Loucy (cell line): ENCODE data around the gene EFCAB8.

ENCODE experiments used
- H2AFZ ChIP-seq: fragments of 200-600 bp; sonication (generic); 2 replicates; pipeline ENCODE4 v1.6.0; 2016; ENCODE audit warnings: antibody characterized with exemption, mild to moderate bottlenecking, low read length, moderate library complexity
- H3F3A ChIP-seq: fragments of 200-600 bp; 2 replicates; pipeline ENCODE4 v1.6.0; 2016; ENCODE audit warnings: antibody characterized with exemption, low read depth, mild to moderate bottlenecking
- H3K27me3 ChIP-seq: fragments of 200-600 bp; sonication (generic); 2 replicates; pipeline ENCODE4 v1.6.1; 2014; ENCODE audit warnings: low read length, mild to moderate bottlenecking; ENCODE audit not compliant: insufficient read depth, poor library complexity, severe bottlenecking
- H3K36me3 ChIP-seq: fragments of 200-600 bp; sonication (generic); 2 replicates; pipeline ENCODE4 v1.6.1; 2016; ENCODE audit warnings: low read length; ENCODE audit not compliant: insufficient read depth
- H3K4me1 ChIP-seq: fragments of 200-600 bp; sonication (generic); 2 replicates; pipeline ENCODE4 v1.5.1; 2014; ENCODE audit warnings: low read length, mild to moderate bottlenecking; ENCODE audit not compliant: insufficient read depth, poor library complexity, severe bottlenecking
- H3K4me2 ChIP-seq: fragments of 200-600 bp; sonication (generic); 2 replicates; pipeline ENCODE4 v1.6.0; 2014; ENCODE audit warnings: antibody characterized with exemption, low read length, low read depth, mild to moderate bottlenecking; ENCODE audit not compliant: poor library complexity, severe bottlenecking
- H3K4me3 ChIP-seq: fragments of 200-600 bp; sonication (generic); 2 replicates; pipeline ENCODE4 v1.5.1; 2014; ENCODE audit warnings: low read length, mild to moderate bottlenecking, mixed read lengths; ENCODE audit not compliant: poor library complexity, severe bottlenecking
- H3K79me2 ChIP-seq: fragments of 200-600 bp; sonication (generic); 2 replicates; pipeline ENCODE4 v1.6.1; 2014; ENCODE audit warnings: low read length; ENCODE audit not compliant: insufficient read depth
- H3K9ac ChIP-seq: fragments of 200-600 bp; sonication (generic); 2 replicates; pipeline ENCODE4 v1.6.0; 2014; ENCODE audit warnings: mild to moderate bottlenecking, low read depth, low read length, moderate library complexity; ENCODE audit not compliant: poor library complexity, severe bottlenecking
- H3K9me2 ChIP-seq: fragments of 200-600 bp; sonication (generic); replicated peaks from 2 replicates; pipeline ENCODE4 v1.6.1; 2016; ENCODE audit warnings: low read depth, low read length, mixed read lengths
- H3K9me3 ChIP-seq: fragments of 200-600 bp; sonication (generic); 2 replicates; pipeline ENCODE4 v1.6.1; 2014; ENCODE audit warnings: mild to moderate bottlenecking, antibody characterized with exemption, low read length, low read depth; ENCODE audit not compliant: insufficient read depth
- H4K20me1 ChIP-seq: fragments of 200-600 bp; sonication (generic); 2 replicates; pipeline ENCODE4 v1.6.0; 2014; ENCODE audit warnings: antibody characterized with exemption, low read length, mild to moderate bottlenecking; ENCODE audit not compliant: insufficient read depth, poor library complexity, severe bottlenecking
- EZH2phosphoT487 ChIP-seq: fragments of 200-600 bp; IDR thresholded peaks from 2 replicates; pipeline ENCODE4 v1.6.1; 2018; ENCODE audit warnings: antibody characterized with exemption, mild to moderate bottlenecking, moderate library complexity, borderline replicate concordance
- TF ChIP-seq, protein P1 (sequence below): fragments of 200-600 bp; sonication (generic); conservative IDR thresholded peaks from 2 replicates; pipeline ENCODE4 v1.5.1; 2014; ENCODE audit warnings: mild to moderate bottlenecking, antibody characterized with exemption, low read length

Gene EFCAB8

DNA sequence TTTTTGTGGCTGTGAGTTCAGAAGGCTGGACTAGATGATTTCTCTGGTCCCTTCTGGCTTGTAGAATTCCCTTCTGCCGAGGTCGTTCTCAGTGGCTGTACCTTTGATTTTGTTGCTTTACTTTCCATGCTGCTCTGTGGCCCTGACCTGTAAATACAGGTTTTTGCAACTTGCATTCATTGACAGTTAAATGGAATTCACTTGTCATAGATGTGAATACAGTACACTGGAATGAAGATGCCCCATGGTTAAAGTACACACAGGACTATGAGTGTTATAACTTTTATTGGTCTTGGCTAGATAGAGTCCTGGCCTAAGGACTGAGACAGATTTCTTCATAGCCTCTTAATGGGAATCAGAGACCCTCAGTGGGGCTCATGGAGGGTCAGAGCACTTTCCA is 12.9 kb upstream of the EFCAB8 start:
- peaks cover 83% of the 10 kb centered on the region for H3K36me3 ChIP-seq
- no peaks in the 10 kb centered on the region for H3K27me3 ChIP-seq
- no peaks in the 10 kb centered on the region for H3K9me3 ChIP-seq
- H3K9me2 ChIP-seq = no peaks in the 10 kb centered on the region
- H2AFZ ChIP-seq = no peak overlapping the region
- H3K79me2 ChIP-seq = peaks cover 39% of the 10 kb centered on the region; the same call in 1 of the 2 replicates
- H3K4me3 ChIP-seq = no peak overlapping the region
- H3F3A ChIP-seq = no peaks in the 10 kb centered on the region
- peaks cover 26% of the 10 kb centered on the region for H4K20me1 ChIP-seq
- no peaks in the 10 kb centered on the region for H3K4me1 ChIP-seq
- TF ChIP-seq EZH2phosphoT487 = no peak
- TF ChIP-seq, protein P1, sequence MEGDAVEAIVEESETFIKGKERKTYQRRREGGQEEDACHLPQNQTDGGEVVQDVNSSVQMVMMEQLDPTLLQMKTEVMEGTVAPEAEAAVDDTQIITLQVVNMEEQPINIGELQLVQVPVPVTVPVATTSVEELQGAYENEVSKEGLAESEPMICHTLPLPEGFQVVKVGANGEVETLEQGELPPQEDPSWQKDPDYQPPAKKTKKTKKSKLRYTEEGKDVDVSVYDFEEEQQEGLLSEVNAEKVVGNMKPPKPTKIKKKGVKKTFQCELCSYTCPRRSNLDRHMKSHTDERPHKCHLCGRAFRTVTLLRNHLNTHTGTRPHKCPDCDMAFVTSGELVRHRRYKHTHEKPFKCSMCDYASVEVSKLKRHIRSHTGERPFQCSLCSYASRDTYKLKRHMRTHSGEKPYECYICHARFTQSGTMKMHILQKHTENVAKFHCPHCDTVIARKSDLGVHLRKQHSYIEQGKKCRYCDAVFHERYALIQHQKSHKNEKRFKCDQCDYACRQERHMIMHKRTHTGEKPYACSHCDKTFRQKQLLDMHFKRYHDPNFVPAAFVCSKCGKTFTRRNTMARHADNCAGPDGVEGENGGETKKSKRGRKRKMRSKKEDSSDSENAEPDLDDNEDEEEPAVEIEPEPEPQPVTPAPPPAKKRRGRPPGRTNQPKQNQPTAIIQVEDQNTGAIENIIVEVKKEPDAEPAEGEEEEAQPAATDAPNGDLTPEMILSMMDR = no peak
- no peak overlapping the region for H3K9ac ChIP-seq
- no peak overlapping the region for H3K4me2 ChIP-seq

DNA sequence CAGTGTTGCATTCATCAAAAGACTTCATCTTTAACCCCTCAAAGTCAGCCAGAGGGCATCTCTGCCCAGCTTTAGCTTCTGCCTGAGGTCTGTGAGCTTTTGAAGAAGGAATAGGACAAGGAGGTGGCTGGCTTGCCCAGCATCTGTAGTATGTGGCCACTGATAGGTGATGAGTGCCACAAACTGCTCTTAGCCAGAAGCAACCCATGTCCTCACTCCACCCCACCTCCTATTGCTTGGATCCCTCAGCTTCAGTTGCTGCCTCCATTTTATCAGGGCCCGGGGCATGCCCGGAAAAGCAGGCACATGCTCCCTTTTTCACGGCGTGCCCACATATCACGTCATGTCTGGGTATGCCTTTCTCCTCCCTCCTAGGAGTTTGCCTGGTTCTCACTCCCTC is 11.9 kb upstream of the EFCAB8 start:
- Histone ChIP-seq H3K27me3 (no peaks in the 10 kb centered on the region), H3K36me3 (peaks cover 85% of the 10 kb centered on the region), H3K4me2 (no peak overlapping the region), H3K4me3 (no peak overlapping the region), H3F3A (no peaks in the 10 kb centered on the region), H4K20me1 (peaks cover 26% of the 10 kb centered on the region), H3K9ac (no peak overlapping the region), H3K9me2 (no peaks in the 10 kb centered on the region), H2AFZ (no peak overlapping the region), H3K79me2 (peaks cover 32% of the 10 kb centered on the region; the same call in 1 of the 2 replicates), H3K4me1 (no peaks in the 10 kb centered on the region), H3K9me3 (no peaks in the 10 kb centered on the region)
- TF ChIP-seq EZH2phosphoT487 = no peak
- TF ChIP-seq, protein P1 = no peak

DNA sequence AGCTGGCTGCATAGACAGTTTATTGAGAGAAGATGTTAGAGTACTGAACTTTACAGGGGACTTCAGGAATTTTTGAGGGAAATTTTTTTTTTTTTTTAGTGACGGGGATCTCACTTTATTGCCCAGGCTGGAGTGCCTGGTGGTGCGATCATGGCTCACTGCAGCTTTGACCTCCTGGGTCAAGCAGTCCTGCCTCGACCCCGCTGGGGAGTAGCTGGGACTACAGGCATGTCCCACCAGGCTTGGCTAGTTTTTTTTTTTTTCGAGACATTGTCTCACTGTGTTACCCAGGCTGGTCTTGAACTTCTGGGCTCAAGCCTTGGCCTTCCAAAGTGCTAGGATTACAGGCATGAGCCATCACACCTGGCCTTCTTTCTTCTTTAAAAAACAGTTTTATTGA is 10.8 kb upstream of the EFCAB8 start:
- Histone ChIP-seq H3K79me2 (peaks cover 25% of the 10 kb centered on the region; the same call in 1 of the 2 replicates), H2AFZ (no peak overlapping the region), H4K20me1 (peaks cover 19% of the 10 kb centered on the region), H3K9me2 (no peaks in the 10 kb centered on the region), H3K27me3 (no peaks in the 10 kb centered on the region), H3F3A (no peaks in the 10 kb centered on the region), H3K36me3 (peaks cover 86% of the 10 kb centered on the region), H3K4me1 (no peaks in the 10 kb centered on the region), H3K4me3 (no peak overlapping the region), H3K9me3 (no peaks in the 10 kb centered on the region), H3K4me2 (no peak overlapping the region), H3K9ac (no peak overlapping the region)
- TF ChIP-seq, protein P1 = no peak
- TF ChIP-seq EZH2phosphoT487 = no peak
